RWPE2 (cell line): ENCODE data around the gene FAM171A2.
A peak's percentile ranks its signal among the peaks of the same experiment; 100 is the strongest.

Experiments
- ATAC-seq: fragments of 200-7000 bp; cut with Tn5 transposase; 3 replicates; pipeline ENCODE4 v1.9.1; 2021; ENCODE audit warnings: low read depth
- DNase-seq: peaks from one replicate; pipeline ENCODE4 v3.0.0-alpha.2; 2020; ENCODE audit warnings: low spot score
- H3K27ac ChIP-seq: fragments of 450-650 bp; 2 replicates; pipeline ENCODE4 v1.5.1; 2017; ENCODE audit warnings: mild to moderate bottlenecking; ENCODE audit not compliant: poor library complexity, severe bottlenecking
- H3K27me3 ChIP-seq: fragments of 250-450 bp; sonication (Bioruptor Pico); 2 replicates; pipeline ENCODE4 v1.5.1; 2021; ENCODE audit warnings: mild to moderate bottlenecking, moderate library complexity; ENCODE audit not compliant: insufficient read depth, poor library complexity, severe bottlenecking
- H3K36me3 ChIP-seq: fragments of 250-450 bp; sonication (Bioruptor Pico); 2 replicates; pipeline ENCODE4 v1.5.1; 2020; ENCODE audit warnings: low read depth, mild to moderate bottlenecking, moderate library complexity
- H3K4me1 ChIP-seq: fragments of 250-450 bp; sonication (Bioruptor Pico); 2 replicates; pipeline ENCODE4 v1.5.1; 2021; ENCODE audit warnings: mild to moderate bottlenecking, moderate library complexity; ENCODE audit not compliant: insufficient read depth, poor library complexity, severe bottlenecking
- H3K4me3 ChIP-seq: fragments of 250-450 bp; sonication (Bioruptor Pico); 2 replicates; pipeline ENCODE4 v1.5.1; 2021; ENCODE audit warnings: mild to moderate bottlenecking, moderate library complexity; ENCODE audit not compliant: severe bottlenecking
- H3K9me3 ChIP-seq: fragments of 250-450 bp; sonication (Bioruptor Pico); 2 replicates; pipeline ENCODE4 v1.5.1; 2021; ENCODE audit warnings: mild to moderate bottlenecking, moderate library complexity; ENCODE audit not compliant: severe bottlenecking
- CTCF ChIP-seq: fragments of 450-650 bp; IDR thresholded peaks from one replicate; pipeline ENCODE4 v1.5.1; 2017; ENCODE audit warnings: mild to moderate bottlenecking, moderate library complexity; ENCODE audit not compliant: poor library complexity, severe bottlenecking

The FAM171A2 gene

GRCh38 chr17:44400226-44400847 lies 36.7 kb upstream of the FAM171A2 start:
- H3K4me3 ChIP-seq = no peak overlapping the region
- TF ChIP-seq CTCF = peak; percentile 74
- H3K9me3 ChIP-seq = no peaks in the 10 kb centered on the region
- DNase-seq (no peak), ATAC-seq (peak; percentile 65; the same call in 1 of the 3 replicates)
- no peaks in the 10 kb centered on the region for H3K4me1 ChIP-seq
- H3K27ac ChIP-seq = no peak overlapping the region
- peaks cover 52% of the 10 kb centered on the region for H3K36me3 ChIP-seq
- H3K27me3 ChIP-seq = no peaks in the 10 kb centered on the region

- no peak for ATAC-seq
- Histone ChIP-seq H3K4me3 (no peak overlapping the region), H3K4me1 (no peaks in the 10 kb centered on the region), H3K27me3 (no peaks in the 10 kb centered on the region), H3K27ac (no peak overlapping the region), H3K36me3 (peaks cover 40% of the 10 kb centered on the region), H3K9me3 (no peaks in the 10 kb centered on the region)
- no peak for DNase-seq
- no peak for TF ChIP-seq CTCF
Measured at GRCh38 chr17:44398692-44399691, 35.3 kb upstream of the FAM171A2 start.

DNA sequence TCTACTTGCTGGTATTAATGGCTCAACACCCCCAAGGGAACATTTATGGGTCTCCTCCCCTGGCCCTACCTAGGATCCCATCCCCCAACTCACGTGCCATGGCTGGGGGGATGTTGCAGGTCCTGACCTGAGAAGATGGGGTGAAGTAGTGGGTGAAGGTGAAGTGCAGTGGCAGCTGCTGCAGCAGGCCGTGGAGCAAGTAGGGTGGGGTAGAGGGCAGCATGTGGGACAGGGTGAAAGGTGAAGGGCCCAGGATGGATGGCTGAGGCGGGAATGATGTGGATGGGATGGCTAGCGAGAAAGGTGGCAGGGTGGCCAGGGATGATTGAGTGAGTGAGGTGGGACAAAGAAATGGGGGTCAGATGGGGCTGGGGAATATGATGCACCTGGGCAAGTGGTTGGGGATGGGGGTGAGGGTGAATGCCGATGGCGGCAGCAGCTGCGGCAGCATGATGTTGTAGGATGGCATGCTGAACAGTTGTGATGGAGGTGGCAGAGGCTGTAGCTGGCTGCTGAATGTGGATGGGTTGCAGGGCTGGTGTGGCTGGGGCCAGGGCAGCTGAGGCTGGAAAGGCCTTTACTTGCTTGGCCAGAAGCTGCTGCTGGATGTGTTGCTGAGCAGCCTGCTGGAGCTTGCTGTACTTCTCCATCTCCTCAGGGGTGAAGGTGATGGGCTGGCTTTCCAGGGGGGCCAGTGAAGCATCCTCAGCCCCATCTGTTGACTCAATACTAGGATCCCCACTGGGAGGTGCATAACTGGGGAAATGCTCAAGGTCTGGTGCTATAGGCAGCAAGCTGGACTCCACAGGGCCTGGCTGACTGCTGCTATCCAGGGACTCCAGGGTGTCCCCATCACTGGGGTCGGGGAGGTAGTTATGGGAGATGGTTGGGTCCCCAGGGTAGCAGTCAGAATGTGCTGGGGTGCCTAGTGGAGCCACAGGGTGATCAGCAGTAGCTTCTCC lies 34.1 kb upstream of the FAM171A2 start:
- Histone ChIP-seq H3K36me3 (peaks cover 40% of the 10 kb centered on the region), H3K27me3 (no peaks in the 10 kb centered on the region), H3K4me3 (no peak overlapping the region), H3K27ac (no peak overlapping the region), H3K4me1 (no peaks in the 10 kb centered on the region), H3K9me3 (no peaks in the 10 kb centered on the region)
- DNase-seq = no peak
- TF ChIP-seq CTCF = no peak
- ATAC-seq = no peak

DNA sequence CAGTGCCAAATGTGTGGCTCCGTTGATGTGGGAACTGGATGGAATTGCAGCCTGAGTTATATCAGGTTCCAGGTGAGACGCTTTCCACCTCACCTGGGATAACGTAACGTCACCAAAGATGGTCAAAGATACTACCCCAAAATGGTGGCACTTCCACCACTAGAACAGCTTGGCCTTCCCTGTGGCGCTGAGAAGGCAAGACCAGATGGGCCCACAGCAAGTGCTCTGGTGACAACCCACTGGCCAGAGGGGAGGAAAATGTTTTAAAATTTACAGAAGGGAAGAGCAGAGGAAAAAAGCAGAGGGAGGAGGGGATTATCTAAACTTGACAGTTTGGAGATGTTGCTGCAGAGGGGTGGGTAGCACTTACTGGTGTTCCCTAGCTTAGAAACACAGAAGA lies 33.3 kb upstream of the FAM171A2 start:
- Histone ChIP-seq H3K27me3 (no peaks in the 10 kb centered on the region), H3K27ac (no peak overlapping the region), H3K9me3 (no peaks in the 10 kb centered on the region), H3K4me1 (no peaks in the 10 kb centered on the region), H3K4me3 (no peak overlapping the region), H3K36me3 (peaks cover 40% of the 10 kb centered on the region)
- ATAC-seq (no peak), DNase-seq (no peak)
- TF ChIP-seq CTCF = no peak
